KOPT-K1 (cell line): ENCODE data around the gene NUP214.

ENCODE experiments used
- H3K27ac ChIP-seq: fragments of 200-600 bp; sonication (generic); 2 replicates; pipeline ENCODE4 v1.5.1; 2016; ENCODE audit warnings: antibody characterized with exemption, mild to moderate bottlenecking, low read depth, low read length; ENCODE audit not compliant: poor library complexity, severe bottlenecking
- H3K36me3 ChIP-seq: fragments of 200-600 bp; sonication (generic); 2 replicates; pipeline ENCODE4 v1.5.1; 2017; ENCODE audit warnings: antibody characterized with exemption, mild to moderate bottlenecking, low read length, moderate library complexity; ENCODE audit not compliant: insufficient read depth
- H3K9me3 ChIP-seq: fragments of 200-600 bp; sonication (generic); 2 replicates; pipeline ENCODE4 v1.5.1; 2017; ENCODE audit warnings: antibody characterized with exemption, low read length, mild to moderate bottlenecking; ENCODE audit not compliant: insufficient read depth, poor library complexity, severe bottlenecking

Gene NUP214

DNA sequence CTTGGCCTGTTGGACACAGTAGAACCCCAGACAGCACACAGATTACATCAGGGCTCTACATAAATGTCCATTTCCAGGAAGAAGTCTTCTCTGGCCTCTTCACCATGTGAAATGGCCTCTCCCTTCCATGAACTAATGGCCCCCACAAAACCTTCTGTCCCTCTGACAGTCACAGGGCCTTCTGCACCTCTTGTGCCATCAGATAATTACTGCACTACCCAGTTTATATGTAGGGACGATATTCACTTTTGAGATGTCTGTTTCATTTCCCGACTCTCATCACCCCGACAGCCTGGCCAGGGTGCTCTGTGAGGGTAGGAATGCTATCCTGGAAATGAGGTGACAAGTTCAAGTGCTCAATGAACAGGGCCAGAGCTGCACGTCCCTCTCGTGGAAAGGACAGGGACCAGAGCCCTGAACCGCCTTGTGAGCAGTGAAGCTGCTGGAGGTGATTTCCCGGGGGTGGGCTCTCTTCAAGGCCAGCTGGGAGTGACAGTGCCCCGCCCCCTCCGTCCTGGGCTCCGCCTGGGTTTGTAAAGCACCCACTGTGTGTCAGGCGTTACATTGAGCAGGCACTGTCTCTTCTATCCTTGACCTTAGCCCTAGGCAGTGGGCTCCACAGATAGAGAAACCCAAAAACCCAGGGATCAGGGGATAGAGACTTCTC is 153.9 kb downstream of the NUP214 start:
- Histone ChIP-seq H3K36me3 (no peaks in the 10 kb centered on the region), H3K27ac (no peak overlapping the region), H3K9me3 (no peaks in the 10 kb centered on the region)

DNA sequence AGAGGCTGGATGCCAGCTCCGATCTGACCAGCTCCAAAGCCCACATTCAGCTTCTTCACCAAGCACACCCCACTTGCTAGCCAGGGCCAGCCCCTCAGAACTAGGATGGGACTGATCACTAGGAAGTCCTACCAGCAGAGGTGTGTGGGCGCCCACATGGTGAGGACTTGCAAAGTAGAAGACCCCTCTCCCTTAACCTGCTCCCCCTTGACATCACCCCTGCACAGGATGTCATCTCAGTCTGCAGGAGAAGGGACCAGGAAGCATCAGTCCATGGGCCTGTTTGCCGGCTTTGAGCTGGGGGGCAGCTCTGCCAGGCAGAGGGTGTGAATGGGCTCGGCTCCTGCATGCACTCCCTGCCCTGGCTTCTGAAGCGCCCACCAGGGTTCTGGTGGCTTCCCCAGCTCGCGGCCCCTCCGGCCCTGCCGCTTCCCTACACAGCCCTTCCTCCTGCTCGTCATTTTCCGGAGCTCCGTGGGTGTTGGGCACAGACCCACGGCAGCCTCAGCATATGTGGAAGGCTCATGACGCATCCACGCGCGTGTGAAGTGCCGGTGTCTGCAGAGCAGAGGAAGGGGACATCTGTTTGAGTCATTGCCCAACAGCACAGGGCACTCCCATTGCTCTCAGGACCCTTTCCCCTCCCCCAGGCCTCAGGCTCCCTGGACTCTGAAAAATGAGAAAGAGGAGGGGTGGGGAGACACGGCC is 154.6 kb downstream of the NUP214 start:
- no peaks in the 10 kb centered on the region for H3K36me3 ChIP-seq
- no peaks in the 10 kb centered on the region for H3K9me3 ChIP-seq
- no peak overlapping the region for H3K27ac ChIP-seq

- Histone ChIP-seq H3K36me3 (no peaks in the 10 kb centered on the region), H3K27ac (no peak overlapping the region), H3K9me3 (no peaks in the 10 kb centered on the region)
Observed at GRCh38 chr9:131280660-131281059, 155.3 kb downstream of the NUP214 start.

DNA sequence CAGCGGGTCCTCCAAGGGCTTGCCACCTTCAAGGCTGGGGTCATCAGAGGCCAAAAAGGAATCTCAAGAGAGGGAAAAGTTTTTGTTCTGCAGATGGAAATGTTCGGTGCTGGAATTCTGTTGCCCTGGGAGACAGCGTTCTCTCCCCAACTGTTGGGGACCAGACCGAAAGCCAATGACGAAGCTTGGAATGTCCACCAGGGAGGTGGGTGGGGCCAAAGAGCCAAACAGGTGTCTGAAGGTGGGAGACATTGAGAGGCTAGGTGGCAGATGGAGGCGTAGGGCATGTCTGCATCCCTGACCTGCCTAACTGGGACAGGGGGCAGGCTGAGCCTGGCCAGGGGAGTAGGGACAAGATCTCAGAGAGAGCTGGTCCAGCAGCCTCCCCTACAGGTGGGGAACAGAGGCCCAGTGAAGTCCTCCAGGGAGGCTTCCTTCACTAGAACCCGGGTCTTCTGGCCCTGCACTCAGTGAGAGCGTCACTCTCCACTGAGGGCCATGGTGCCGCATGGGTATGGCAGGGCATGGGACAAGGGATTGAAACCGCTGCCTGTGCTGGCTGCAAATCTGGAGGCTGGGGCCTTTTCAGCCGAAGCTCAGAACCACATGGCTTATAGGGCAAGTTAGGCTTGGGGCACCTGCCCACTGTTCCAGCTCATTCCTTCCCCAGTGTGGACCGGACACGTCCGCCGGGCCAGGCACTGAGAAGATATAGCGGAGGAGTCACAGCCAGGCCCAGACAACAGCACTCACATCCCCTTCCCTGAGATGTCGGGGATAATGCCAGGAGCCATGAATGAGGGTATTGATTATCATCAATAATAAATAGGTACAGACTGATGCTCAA is 156.0 kb downstream of the NUP214 start:
- Histone ChIP-seq H3K36me3 (no peaks in the 10 kb centered on the region), H3K9me3 (no peaks in the 10 kb centered on the region), H3K27ac (no peak overlapping the region)

- Histone ChIP-seq H3K27ac (no peak overlapping the region), H3K9me3 (no peaks in the 10 kb centered on the region), H3K36me3 (no peaks in the 10 kb centered on the region)
Observed at GRCh38 chr9:131282175-131282574, 156.8 kb downstream of the NUP214 start.

GRCh38 chr9:131282688-131283422 is 157.5 kb downstream of the NUP214 start:
- Histone ChIP-seq H3K9me3 (no peaks in the 10 kb centered on the region), H3K27ac (no peak overlapping the region), H3K36me3 (no peaks in the 10 kb centered on the region)
